Measurements from ENCODE around the gene DNAH6. TPM values are rescaled to one million over a fixed set of nuclear protein-coding genes. Genes with fewer than 3 reads are reported as not detected.
A peak's percentile ranks its signal among the peaks of the same experiment; 100 is the strongest.

DNAH6 gene
- total and polyA plus RNA-seq, 9 of the 15 experiments (the other 6 are each of a cell fraction or from before 2014, with no cell fraction given): 0.01 to 0.04 (median 0.01) TPM; not detected in 5

GRCh38 chr2:84792856-84793522, 276.7 kb downstream of the DNAH6 start:
- no peaks in the 10 kb centered on the region for H3K36me3 ChIP-seq (ENCODE audit: control insufficient read depth, insufficient read depth, low read length)
- CTCF ChIA-PET (ENCODE audit: low intra/inter-chr PET ratio): no interaction called here
- in situ Hi-C loops (cut with MboI) (no loop called here), intact Hi-C loops (cut with micrococcal nuclease) (no loop called here)
- peaks cover 0 to 5% of the 10 kb centered on the region in 2 experiments; a peak in 1 of 5 replicates for H3K27me3 ChIP-seq (ENCODE audit: control insufficient read depth in 2 of 2, insufficient read depth in 2 of 2, low read length in 2 of 2)
- H3K9me1 ChIP-seq (ENCODE audit: control insufficient read depth, insufficient read depth, low read length): no peaks in the 10 kb centered on the region
- H3K4me2 ChIP-seq (ENCODE audit: insufficient read depth, low read length): no peak overlapping the region
- H3K4me1 ChIP-seq (replicated peaks in 1 of 2; ENCODE audit: control insufficient read depth in 2 of 2, insufficient read depth in 2 of 2, low read length in 2 of 2): no peaks in the 10 kb centered on the region
- DNase-seq (ENCODE audit: extremely low read depth in 1 of 4, low spot score in 3 of 4): no peak
- no peak overlapping the region for H3K4me3 ChIP-seq
- no peaks in the 10 kb centered on the region for H3K9me3 ChIP-seq (replicated peaks; ENCODE audit: control insufficient read depth, insufficient read depth, low read depth, low read length)
- no peak for FAIRE-seq
- H3K9ac ChIP-seq (ENCODE audit: insufficient read depth in 1 of 2, low read depth in 2 of 2, low read length in 2 of 2): no peak overlapping the region
- ATAC-seq: no peak
- no peak for TF ChIP-seq POLR3A (IDR thresholded peaks at IDR 0.05; ENCODE audit: borderline replicate concordance, extremely low read depth, insufficient read depth, insufficient read length)
- TF ChIP-seq FOSL1 (tag; conservative IDR thresholded peaks at IDR 0.05): peak; percentile 28; the same call in 1 of the 2 replicates
- TF ChIP-seq THAP12 (CRISPR knock-in tag; IDR thresholded peaks at IDR 0.05): no peak
- POLR2A ChIA-PET: interaction anchor here (0.6 kb wide), 1 partner anchor 393 kb away, joined by 4 read pairs; no protein-coding TSS in a partner anchor
- no peak overlapping the region for H3K27ac ChIP-seq (ENCODE audit: extremely low read depth, low read depth, low read length)
- H4K20me1 ChIP-seq (replicated peaks; ENCODE audit: control insufficient read depth, insufficient read depth, low read length): no peaks in the 10 kb centered on the region
- no peak overlapping the region for H2AFZ ChIP-seq (ENCODE audit: low read depth, low read length)
- 1% methylated on average over 6 of the region's 6 CpGs for WGBS (ENCODE audit: insufficient coverage, low coverage, missing lambda C conversion rate)
- no TSS peak for BruUV-seq (replicated peaks)
- H3K79me2 ChIP-seq (ENCODE audit: control insufficient read depth, insufficient read depth, low read length): no peaks in the 10 kb centered on the region
